Activated CD4-positive, alpha-beta memory T cell treated with anti-CD3 and anti-CD28 coated beads, Interleukin-2, amount 10 ng/mL, durations not matched to agents 7 days and 5 days (primary cell): Measurements from ENCODE around the gene SMPD3. TPM values are rescaled to one million over a fixed set of nuclear protein-coding genes. Genes with fewer than 3 reads are reported as not detected.
A peak's percentile ranks its signal among the peaks of the same experiment; 100 is the strongest.

Experiments used
- CTCF ChIA-PET: fragments of 350-600 bp; sonication (Branson Sonifier 250); formaldehyde crosslinking; loops from one replicate; lab custom pipeline; 2021; ENCODE audit warnings: antibody characterized with exemption, inconsistent platforms; lab: Charles Lee
- POLR2A ChIA-PET: fragments of 350-600 bp; sonication (Branson Sonifier 250); formaldehyde crosslinking; loops from one replicate; lab custom pipeline; 2021; ENCODE audit warnings: antibody characterized with exemption; lab: Charles Lee
- DNase-seq: peaks from one replicate; pipeline ENCODE4 v3.0.0-alpha.2; 2020
- H3K27ac Mint-ChIP-seq: one replicate; pipeline ENCODE4 v1.8.0; 2021; ENCODE audit warnings: mild to moderate bottlenecking, mixed read lengths
- H3K27me3 Mint-ChIP-seq: one replicate; pipeline ENCODE4 v1.8.0; 2021; ENCODE audit warnings: mixed read lengths
- H3K36me3 Mint-ChIP-seq: one replicate; pipeline ENCODE4 v1.8.0; 2021; ENCODE audit warnings: low read depth, mixed read lengths
- H3K4me1 Mint-ChIP-seq: one replicate; pipeline ENCODE4 v1.8.0; 2021; ENCODE audit warnings: mixed read lengths
- H3K4me3 Mint-ChIP-seq: one replicate; pipeline ENCODE4 v1.8.0; 2021; ENCODE audit warnings: mild to moderate bottlenecking, mixed read lengths
- H3K9me3 Mint-ChIP-seq: one replicate; pipeline ENCODE4 v1.8.0; 2021; ENCODE audit warnings: mixed read lengths
- total RNA-seq, 2 experiments: library from RNA; stranded (reverse); gene quantifications; one replicate each; pipeline ENCODE4 v1.2.3, GENCODE V29; 2021

Gene SMPD3
- total RNA-seq, 2 experiments from 2014 or later: 0.38 to 0.53 TPM

GRCh38 chr16:68359398-68360191 lies 88.7 kb downstream of the SMPD3 start:
- Mint-ChIP-seq H3K27ac (no peak overlapping the region), H3K9me3 (no peaks in the 10 kb centered on the region), H3K27me3 (peaks cover 7% of the 10 kb centered on the region), H3K4me1 (peaks cover 41% of the 10 kb centered on the region), H3K4me3 (no peak overlapping the region), H3K36me3 (peaks cover 46% of the 10 kb centered on the region)
- CTCF ChIA-PET: interaction anchor here (1.0 to 1.6 kb wide), 2 partner anchors 10 to 23 kb away, joined by 4 to 8 read pairs; no protein-coding TSS in a partner anchor
- POLR2A ChIA-PET: interaction anchor here (1.8 kb wide), 1 partner anchor 11 kb away, joined by 6 read pairs; no protein-coding TSS in a partner anchor
- DNase-seq: no peak

GRCh38 chr16:68358951-68359350 lies 89.4 kb downstream of the SMPD3 start:
- CTCF ChIA-PET: no interaction called here
- POLR2A ChIA-PET: interaction anchor here (1.8 kb wide), 1 partner anchor 11 kb away, joined by 6 read pairs; no protein-coding TSS in a partner anchor
- Mint-ChIP-seq H3K4me3 (no peak overlapping the region), H3K9me3 (no peaks in the 10 kb centered on the region), H3K27ac (no peak overlapping the region), H3K4me1 (peaks cover 36% of the 10 kb centered on the region), H3K36me3 (peaks cover 53% of the 10 kb centered on the region), H3K27me3 (peaks cover 2% of the 10 kb centered on the region)
- DNase-seq: no peak

DNA sequence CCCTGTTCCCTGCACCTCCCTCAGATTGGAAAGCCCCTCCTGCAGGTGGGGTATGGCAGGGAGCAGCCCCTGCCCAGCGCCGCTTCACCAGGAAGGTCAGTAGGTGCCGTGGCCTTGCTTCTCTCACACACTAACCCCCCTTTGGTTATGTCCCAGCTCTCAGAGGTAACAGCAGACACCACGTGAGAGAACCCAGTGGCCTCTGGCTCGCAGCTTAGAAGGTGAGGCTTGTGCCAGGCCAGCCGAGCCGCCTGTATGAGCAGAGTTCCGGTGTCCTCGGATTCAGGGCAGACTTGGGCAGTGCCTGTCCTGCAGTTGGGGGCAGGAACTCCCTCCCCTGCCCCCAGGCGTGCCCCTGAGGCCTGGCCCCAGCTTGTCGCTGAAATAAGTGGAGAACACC lies 90.4 kb downstream of the SMPD3 start:
- Mint-ChIP-seq H3K27ac (no peak overlapping the region), H3K36me3 (peaks cover 63% of the 10 kb centered on the region), H3K4me3 (no peak overlapping the region), H3K27me3 (no peaks in the 10 kb centered on the region), H3K9me3 (no peaks in the 10 kb centered on the region), H3K4me1 (peaks cover 36% of the 10 kb centered on the region)
- no peak for DNase-seq
- ChIA-PET CTCF (interaction anchor here (0.8 to 3.6 kb wide), 3 partner anchors 11 to 152 kb away, joined by 3 to 26 read pairs (median 10); partner anchors contain the start of gene SLC7A6), POLR2A (interaction anchor here (1.1 to 3.5 kb wide), 4 partner anchors 11 to 94 kb away, joined by 4 to 17 read pairs (median 14); partner anchors contain the start of genes PRMT7, SLC7A6 and SLC7A6OS)

- no peaks in the 10 kb centered on the region for H3K9me3 Mint-ChIP-seq
- peaks cover 36% of the 10 kb centered on the region for H3K4me1 Mint-ChIP-seq
- no peak for DNase-seq
- H3K27me3 Mint-ChIP-seq: no peaks in the 10 kb centered on the region
- CTCF ChIA-PET: interaction anchor here (0.8 to 3.6 kb wide), 5 partner anchors 9 to 153 kb away, joined by 3 to 26 read pairs (median 10); partner anchors contain the start of gene SLC7A6
- H3K4me3 Mint-ChIP-seq: no peak overlapping the region
- peaks cover 66% of the 10 kb centered on the region for H3K36me3 Mint-ChIP-seq
- no peak overlapping the region for H3K27ac Mint-ChIP-seq
- POLR2A ChIA-PET: interaction anchor here (0.8 to 3.5 kb wide), 8 partner anchors 11 to 94 kb away, joined by 3 to 17 read pairs (median 6); partner anchors contain the start of genes PRMT7, SLC7A6 and SLC7A6OS
Measured at GRCh38 chr16:68357521-68357922, 90.8 kb downstream of the SMPD3 start.

GRCh38 chr16:68356919-68357286 lies 91.4 kb downstream of the SMPD3 start:
- Mint-ChIP-seq H3K36me3 (peaks cover 70% of the 10 kb centered on the region), H3K27me3 (no peaks in the 10 kb centered on the region), H3K4me1 (peaks cover 36% of the 10 kb centered on the region), H3K27ac (no peak overlapping the region), H3K9me3 (no peaks in the 10 kb centered on the region), H3K4me3 (no peak overlapping the region)
- DNase-seq: no peak
- POLR2A ChIA-PET: interaction anchor here (0.8 to 3.5 kb wide), 10 partner anchors 12 to 154 kb away, joined by 3 to 17 read pairs (median 6); partner anchors contain the start of genes PRMT7, SLC7A6 and SLC7A6OS
- CTCF ChIA-PET: interaction anchor here (1.9 to 3.6 kb wide), 5 partner anchors 10 to 164 kb away, joined by 6 to 26 read pairs (median 10); partner anchors contain the start of gene SLC7A6

- ChIA-PET CTCF (interaction anchor here (0.7 to 3.6 kb wide), 8 partner anchors 8 to 165 kb away, joined by 3 to 26 read pairs (median 6); partner anchors contain the start of gene SLC7A6), POLR2A (interaction anchor here (0.6 to 3.5 kb wide), 15 partner anchors 10 to 464 kb away, joined by 3 to 17 read pairs (median 4); partner anchors contain the start of genes PRMT7, SLC7A6 and SLC7A6OS)
- H3K4me1 Mint-ChIP-seq: peaks cover 36% of the 10 kb centered on the region
- no peaks in the 10 kb centered on the region for H3K9me3 Mint-ChIP-seq
- peak overlapping the region; percentile 43 for H3K4me3 Mint-ChIP-seq
- peak overlapping the region; percentile 18 for H3K27ac Mint-ChIP-seq
- H3K36me3 Mint-ChIP-seq: peaks cover 70% of the 10 kb centered on the region
- DNase-seq: peak; percentile 87
- H3K27me3 Mint-ChIP-seq: no peaks in the 10 kb centered on the region
Measured at GRCh38 chr16:68356249-68356918, 91.9 kb downstream of the SMPD3 start.

DNA sequence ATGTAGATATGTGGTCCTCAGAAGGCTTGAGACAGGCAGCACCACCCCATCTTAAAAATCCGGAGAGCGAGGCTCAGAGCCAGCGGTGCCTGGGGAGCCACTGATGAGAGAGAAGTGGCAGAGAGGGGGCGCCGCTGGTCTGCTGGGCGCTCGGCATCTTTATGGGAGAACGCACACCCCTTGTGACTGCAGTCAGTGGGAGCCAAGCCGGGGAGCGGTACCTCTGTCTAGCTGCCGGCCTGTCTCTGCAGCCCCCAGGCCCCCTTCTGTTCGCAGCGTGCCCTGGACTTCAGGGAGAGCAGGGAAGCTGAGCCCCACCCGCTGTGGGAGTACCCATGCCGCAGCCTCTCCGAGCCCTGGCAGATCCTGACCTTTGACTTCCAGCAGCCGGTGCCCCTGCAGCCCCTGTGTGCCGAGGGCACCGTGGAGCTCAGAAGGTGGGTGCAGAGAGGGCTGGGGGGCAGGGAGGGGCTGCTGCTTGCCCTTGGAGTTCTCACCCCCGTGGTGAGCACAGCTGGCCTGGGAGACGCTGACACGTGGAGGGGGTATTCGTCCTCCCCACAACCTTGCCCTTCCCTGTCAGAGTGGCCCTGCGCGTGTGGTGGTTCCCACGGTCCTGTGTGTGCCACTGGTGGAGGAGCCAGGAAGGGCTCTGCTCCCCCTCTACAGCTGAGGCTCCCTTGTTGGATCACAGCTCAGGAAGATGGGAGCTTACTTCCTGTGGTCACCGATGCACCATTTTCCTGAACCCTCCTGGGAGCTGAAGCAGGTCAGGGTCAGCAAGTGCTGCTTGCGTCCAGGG lies 92.7 kb downstream of the SMPD3 start:
- H3K27me3 Mint-ChIP-seq: no peaks in the 10 kb centered on the region
- H3K9me3 Mint-ChIP-seq: no peaks in the 10 kb centered on the region
- ChIA-PET CTCF (interaction anchor here (0.7 to 3.6 kb wide), 8 partner anchors 9 to 165 kb away, joined by 3 to 26 read pairs (median 6); partner anchors contain the start of gene SLC7A6), POLR2A (interaction anchor here (0.6 to 3.5 kb wide), 13 partner anchors 11 to 464 kb away, joined by 3 to 17 read pairs (median 4); partner anchors contain the start of genes PRMT7, SLC7A6 and SLC7A6OS)
- no peak overlapping the region for H3K27ac Mint-ChIP-seq
- DNase-seq: no peak
- peaks cover 36% of the 10 kb centered on the region for H3K4me1 Mint-ChIP-seq
- H3K36me3 Mint-ChIP-seq: peaks cover 72% of the 10 kb centered on the region
- no peak overlapping the region for H3K4me3 Mint-ChIP-seq

DNA sequence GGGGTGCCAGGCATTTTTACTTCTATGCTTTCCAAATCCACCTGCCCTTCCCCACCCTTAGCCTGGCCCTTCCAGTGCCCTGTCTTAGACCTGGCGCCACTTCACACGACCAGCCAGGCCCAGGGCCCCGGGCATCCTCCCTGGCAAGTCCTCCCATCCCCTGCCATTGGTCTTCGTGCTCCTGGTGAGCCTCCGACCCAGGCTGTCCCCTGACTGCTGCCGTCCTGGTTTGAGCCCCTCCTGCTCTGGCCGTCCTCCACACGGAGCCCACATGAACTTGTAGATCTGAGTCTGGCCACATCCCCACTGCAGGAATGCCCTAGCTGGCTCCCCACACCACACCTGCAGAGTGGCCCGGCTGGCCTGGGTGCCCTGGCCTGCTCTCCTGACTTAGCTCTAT lies 93.5 kb downstream of the SMPD3 start:
- ChIA-PET POLR2A (interaction anchor here (2.2 to 3.5 kb wide), 4 partner anchors 10 to 91 kb away, joined by 6 to 17 read pairs (median 11); partner anchors contain the start of genes PRMT7, SLC7A6 and SLC7A6OS), CTCF (interaction anchor here (3.6 kb wide), 1 partner anchor 92 kb away, joined by 26 read pairs; the partner anchor contains the start of gene SLC7A6)
- Mint-ChIP-seq H3K27me3 (no peaks in the 10 kb centered on the region), H3K36me3 (peaks cover 75% of the 10 kb centered on the region), H3K27ac (no peak overlapping the region), H3K4me3 (no peak overlapping the region), H3K4me1 (peaks cover 36% of the 10 kb centered on the region), H3K9me3 (no peaks in the 10 kb centered on the region)
- no peak for DNase-seq

- Mint-ChIP-seq H3K36me3 (peaks cover 81% of the 10 kb centered on the region), H3K4me3 (no peak overlapping the region), H3K27me3 (no peaks in the 10 kb centered on the region), H3K4me1 (peaks cover 34% of the 10 kb centered on the region), H3K9me3 (no peaks in the 10 kb centered on the region), H3K27ac (no peak overlapping the region)
- ChIA-PET POLR2A (interaction anchor here (0.5 kb wide), 1 partner anchor 116 kb away, joined by 4 read pairs; no protein-coding TSS in a partner anchor), CTCF (interaction anchor here (1.1 kb wide), 1 partner anchor 91 kb away, joined by 3 read pairs; no protein-coding TSS in a partner anchor)
- DNase-seq: no peak
Measured at GRCh38 chr16:68353366-68353765, 94.9 kb downstream of the SMPD3 start.

GRCh38 chr16:68351991-68352431 lies 96.3 kb downstream of the SMPD3 start:
- H3K27me3 Mint-ChIP-seq: no peaks in the 10 kb centered on the region
- H3K4me1 Mint-ChIP-seq: peaks cover 21% of the 10 kb centered on the region
- H3K9me3 Mint-ChIP-seq: no peaks in the 10 kb centered on the region
- DNase-seq: no peak
- POLR2A ChIA-PET: interaction anchor here (0.9 kb wide), 1 partner anchor 11 kb away, joined by 3 read pairs; no protein-coding TSS in a partner anchor
- CTCF ChIA-PET: interaction anchor here (1.1 kb wide), 1 partner anchor 90 kb away, joined by 3 read pairs; no protein-coding TSS in a partner anchor
- no peak overlapping the region for H3K27ac Mint-ChIP-seq
- no peak overlapping the region for H3K4me3 Mint-ChIP-seq
- H3K36me3 Mint-ChIP-seq: peaks cover 80% of the 10 kb centered on the region

- Mint-ChIP-seq H3K27ac (no peak overlapping the region), H3K4me1 (peaks cover 16% of the 10 kb centered on the region), H3K36me3 (peaks cover 82% of the 10 kb centered on the region), H3K27me3 (no peaks in the 10 kb centered on the region), H3K4me3 (no peak overlapping the region), H3K9me3 (no peaks in the 10 kb centered on the region)
- no peak for DNase-seq
- ChIA-PET POLR2A (no interaction called here), CTCF (no interaction called here)
Measured at GRCh38 chr16:68351463-68351862, 96.8 kb downstream of the SMPD3 start.
